Measurements from ENCODE around the gene RHOT1.
"Not testable (repeated sequence)": the region's sequence is repeated elsewhere in the genome, so short reads cannot be mapped to it uniquely, and the experiment has no call there.

The RHOT1 gene

DNA sequence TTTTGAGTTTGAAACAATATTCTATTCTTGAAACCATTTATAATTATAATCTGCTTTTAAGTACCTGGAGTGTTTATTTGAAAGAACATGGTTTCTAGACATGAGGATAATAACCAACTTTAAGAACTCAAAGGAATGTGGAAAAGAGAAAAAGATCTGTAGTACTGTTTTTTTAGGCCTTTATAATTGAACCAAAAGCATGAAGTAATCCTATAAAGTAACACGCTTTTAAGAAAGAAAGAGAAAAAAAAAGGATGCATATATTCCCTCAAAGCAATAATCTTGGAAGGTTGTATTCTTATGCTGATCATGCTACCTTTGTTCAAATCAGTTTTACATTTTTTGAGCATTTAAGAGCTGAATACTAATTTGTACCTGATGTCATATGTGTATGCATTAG, 69.4 kb downstream of the RHOT1 start:
- DNase-seq (ENCODE audit: extremely low spot score, insufficient read length, low read depth) (no peak), FAIRE-seq (no peak)

DNA sequence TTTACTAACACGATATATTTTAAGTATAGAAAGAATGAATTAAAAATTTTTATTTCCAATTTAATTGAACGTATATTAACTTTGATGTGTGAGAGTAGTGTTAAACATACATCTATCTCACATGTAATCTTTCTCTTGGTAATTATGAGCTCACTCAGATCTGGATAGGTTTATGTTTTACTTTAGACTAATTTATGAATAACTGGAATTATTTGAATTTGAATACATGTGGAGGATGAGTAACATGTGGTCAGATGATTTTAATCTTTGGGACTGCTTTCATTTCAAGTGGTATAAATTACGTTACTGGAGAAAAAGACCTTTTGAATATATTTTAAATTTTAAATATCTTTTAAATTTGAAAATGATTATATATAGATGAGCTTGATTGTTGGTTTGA, 73.4 kb downstream of the RHOT1 start:
- DNase-seq (ENCODE audit: extremely low spot score, insufficient read length, low read depth): no peak
- no peak for FAIRE-seq

DNA sequence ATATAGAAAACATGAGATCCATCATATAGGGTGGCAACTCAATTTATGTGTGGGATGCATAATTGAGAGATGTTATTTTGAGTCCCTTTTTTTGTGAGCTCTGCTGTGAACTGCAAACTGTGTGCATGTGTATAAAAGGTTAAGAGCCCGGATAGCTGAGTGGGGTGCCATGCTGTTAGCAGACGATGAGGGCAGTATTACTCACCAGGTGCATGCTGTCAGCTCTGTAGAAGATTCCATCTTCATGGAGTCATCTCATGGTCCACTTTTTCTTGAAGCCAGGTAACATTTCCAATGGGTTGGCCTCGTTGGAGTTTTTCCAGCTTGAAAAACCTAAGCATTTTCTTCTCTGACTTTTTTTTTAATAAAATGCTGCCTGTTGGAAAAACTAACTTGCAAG, 80.3 kb downstream of the RHOT1 start:
- no peak for DNase-seq (ENCODE audit: extremely low spot score, insufficient read length, low read depth)
- FAIRE-seq: no peak

DNA sequence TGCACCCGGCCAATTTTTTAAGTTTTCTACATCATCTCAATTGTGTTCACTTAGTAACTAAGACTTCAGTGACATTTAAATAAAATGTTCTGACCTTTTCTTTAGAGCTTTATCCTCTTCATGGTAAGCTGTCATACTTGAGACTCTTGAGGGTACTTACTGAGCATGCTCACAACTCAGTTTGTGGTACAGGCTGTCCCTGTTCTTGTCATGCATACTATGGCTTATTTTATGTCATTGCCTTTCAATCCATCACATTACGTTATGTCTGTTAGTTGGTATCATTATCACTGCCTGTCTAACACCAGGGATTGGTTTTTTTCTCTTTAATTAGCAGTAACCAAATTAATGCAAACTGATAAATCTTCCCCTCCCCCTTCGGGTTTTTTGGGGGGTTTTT, 81.4 kb downstream of the RHOT1 start:
- DNase-seq (ENCODE audit: extremely low spot score, insufficient read length, low read depth): no peak
- FAIRE-seq: no peak

DNA sequence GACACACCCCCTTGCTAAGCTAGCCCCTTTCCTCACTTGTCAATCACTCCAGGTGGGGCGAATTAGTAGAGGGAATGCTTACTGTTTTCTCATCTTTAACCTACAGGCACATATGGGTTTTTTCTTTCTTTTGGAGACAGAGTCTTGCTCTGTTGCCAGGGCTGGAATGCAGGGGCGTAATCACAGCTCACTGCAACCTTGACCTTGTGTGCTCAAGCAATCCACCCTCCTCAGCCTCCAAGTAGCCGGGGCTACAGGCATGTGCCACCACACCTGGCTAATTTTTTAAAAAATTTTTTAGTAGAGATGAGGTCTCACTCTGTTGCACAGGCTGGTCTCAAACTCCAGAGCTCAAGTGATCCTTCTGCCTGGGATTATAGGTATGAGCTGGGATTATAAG, 84.6 kb downstream of the RHOT1 start:
- FAIRE-seq (no peak), DNase-seq (ENCODE audit: extremely low spot score, insufficient read length, low read depth) (no peak)

DNA sequence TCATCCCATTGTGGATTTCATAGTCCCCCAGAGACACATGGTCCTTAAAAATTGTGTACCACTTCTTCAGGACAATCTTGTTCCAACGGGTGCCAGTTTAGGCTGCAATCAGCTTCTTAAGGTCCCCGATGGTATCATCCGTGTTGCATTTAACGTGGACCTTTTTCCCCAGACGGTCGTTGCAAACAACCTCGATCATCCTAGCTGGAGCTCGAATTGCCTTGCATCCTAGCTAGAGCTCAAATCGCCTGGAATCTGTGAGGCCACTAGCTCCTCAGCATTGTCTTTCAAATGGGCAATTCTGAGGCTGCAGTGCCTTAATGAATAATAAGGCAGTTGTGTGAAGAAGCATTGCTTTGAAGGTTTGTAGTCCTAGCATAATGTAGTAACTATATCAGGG, 85.6 kb downstream of the RHOT1 start:
- DNase-seq (ENCODE audit: extremely low spot score, insufficient read length, low read depth): no peak
- FAIRE-seq: no peak

DNA sequence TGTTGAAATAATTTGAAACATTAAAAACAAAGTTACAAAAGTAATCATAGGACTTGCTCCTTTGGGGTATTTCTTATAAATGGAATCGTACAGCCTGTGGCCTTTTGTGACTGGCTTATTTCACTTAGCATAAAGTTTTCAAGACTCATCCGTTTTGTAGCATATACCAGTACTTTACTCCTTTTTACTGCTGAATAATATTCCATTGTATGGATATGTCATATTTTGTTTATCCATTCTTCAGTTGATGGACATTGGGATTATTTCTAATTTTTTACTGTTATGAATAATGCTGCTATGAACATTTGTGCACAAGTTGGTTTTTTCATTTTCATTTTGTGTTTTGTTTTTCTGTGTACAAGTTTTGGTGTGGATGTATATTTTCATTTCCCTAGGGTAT, 93.3 kb downstream of the RHOT1 start:
- no peak for FAIRE-seq
- no peak for DNase-seq (ENCODE audit: extremely low spot score, insufficient read length, low read depth)

DNA sequence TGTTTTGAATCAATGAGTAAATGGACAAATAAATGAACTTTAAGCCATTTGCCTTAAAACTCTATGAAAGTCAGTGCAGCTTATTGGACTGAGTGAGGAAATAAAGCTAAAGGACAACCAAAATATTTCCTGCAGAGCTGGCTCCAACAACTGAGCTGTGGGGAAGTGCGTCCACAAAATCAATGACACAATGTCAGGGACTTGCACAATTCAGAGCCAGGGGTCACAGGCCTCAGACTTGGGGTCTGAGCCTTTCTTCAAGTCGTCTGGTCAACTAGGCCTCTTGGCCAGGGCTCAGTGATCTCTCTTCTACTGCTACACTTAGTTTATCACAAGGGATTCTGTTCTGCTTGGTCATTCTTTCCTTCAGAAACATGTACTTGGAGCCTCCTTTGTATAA, 97.2 kb downstream of the RHOT1 start:
- DNase-seq (ENCODE audit: extremely low spot score, insufficient read length, low read depth) (no peak), FAIRE-seq (no peak)

DNA sequence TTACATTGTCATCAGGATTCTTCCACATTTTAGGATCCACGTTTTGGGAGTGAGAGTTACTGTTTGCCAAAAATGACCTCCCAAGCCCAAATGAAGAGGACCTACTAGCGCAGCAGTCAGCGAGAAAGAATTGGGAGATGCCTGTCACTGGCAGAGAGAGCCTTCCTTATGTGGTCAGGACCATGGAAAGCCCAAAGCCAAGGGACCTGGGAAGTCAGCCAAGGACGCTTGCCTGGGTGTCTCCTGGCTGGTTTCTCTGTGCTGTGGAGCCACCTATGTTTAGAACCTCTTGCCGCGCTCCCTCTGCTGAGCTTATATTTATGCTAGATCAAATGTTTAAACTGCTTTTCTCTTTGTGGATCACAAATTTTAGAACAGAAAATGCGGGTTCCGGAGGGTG, 98.4 kb downstream of the RHOT1 start:
- FAIRE-seq (no peak), DNase-seq (ENCODE audit: extremely low spot score, insufficient read length, low read depth) (no peak)

DNA sequence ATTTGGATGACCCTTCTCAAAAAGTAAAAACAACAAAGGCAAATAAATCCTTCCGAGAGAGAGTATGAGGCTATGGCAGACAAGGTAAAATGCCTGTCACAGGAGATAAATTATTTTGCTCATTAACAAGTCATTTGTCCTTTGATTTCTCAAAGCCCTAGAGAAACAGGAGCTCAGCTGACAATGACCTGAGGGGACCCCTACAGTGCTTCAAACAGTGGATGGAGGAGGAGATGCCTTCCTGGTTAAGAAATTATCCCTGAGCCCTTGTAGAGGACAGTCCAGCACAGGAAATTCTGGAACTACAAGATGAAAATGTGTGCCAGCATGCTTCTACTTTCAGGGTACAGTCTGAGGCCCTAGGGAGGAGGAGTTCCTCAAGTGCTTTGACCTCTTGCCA, 99.3 kb downstream of the RHOT1 start:
- DNase-seq (ENCODE audit: extremely low spot score, insufficient read length, low read depth) (no peak), FAIRE-seq (no peak)

DNA sequence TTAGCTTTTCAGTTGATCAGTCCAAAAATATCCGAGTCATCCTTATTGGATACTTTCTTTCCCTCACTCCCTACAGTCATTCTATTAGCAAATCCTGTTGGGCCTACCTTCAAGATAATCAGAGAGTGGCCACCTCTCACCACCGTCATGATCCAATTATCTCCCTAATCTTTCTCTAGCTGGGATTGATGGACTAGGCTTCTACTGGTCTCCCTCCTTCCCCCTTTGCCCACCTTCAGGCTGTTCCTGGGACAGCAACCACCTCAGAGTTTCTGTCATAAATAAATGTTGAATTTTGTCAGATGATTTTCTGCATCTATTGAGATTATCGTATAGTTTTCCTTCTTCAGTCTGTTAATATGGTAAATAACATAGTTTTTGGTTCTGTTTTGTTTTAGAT, 107.2 kb downstream of the RHOT1 start:
- FAIRE-seq (no peak), DNase-seq (ENCODE audit: extremely low spot score, insufficient read length, low read depth) (no peak)

DNA sequence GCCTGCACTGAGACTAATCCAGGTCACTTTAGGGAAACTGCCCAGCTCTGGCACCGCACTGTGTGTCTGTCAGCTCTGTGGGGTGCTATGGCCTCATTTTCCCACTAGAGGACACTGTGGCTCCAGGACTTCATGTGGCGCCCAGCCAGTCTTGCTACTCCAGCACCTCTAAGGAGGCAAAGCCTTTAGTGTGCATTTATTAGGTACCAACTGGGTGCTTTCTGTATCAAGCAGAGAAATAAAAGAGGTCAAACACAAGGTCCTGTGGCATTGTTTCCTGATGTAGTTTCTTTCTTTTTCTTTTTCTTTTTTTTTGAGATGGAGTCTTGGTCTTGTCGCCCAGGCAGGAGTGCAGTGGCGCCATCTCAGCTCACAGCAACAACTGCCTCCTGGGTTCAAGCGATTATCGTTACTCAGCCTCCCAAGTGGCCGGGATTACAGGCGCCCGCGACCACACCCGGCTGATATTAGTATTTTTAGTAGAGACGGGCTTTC, 110.9 kb downstream of the RHOT1 start:
- FAIRE-seq: peak; percentile 81
- DNase-seq (ENCODE audit: extremely low spot score, insufficient read length, low read depth): peak; percentile 61

DNA sequence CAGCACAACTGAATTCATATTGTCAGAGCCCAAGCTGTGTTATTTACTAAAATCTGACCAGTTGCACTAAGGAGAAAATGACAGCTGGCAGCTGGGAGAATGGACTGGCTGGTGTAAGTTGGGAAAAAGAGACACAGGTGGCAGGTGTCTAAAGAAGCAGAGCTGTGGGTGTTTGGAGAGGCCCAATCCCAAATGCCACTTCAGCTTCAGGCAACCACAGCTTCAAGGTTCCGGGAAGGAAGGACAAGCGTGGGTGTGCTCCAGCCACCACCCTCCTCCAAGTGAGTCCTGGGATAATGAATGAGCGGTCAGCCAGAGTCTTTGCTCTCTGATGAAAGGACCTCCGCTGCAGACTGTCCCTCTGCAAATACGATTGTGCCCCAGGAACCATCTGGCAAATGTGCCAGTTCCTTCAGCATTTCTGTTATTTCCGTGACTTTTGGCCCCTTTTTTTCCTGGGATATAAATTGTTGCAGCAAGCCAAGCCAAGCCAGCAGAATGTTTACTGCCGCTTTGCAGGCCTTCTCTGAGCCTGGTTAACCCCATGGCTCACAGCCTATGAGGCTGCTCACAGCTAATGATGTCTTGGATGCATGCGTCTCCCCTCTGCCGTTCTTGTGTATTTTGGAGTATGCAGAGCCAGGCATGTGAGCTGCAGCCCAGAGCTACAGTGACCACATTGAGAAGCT, 113.9 kb downstream of the RHOT1 start:
- DNase-seq (ENCODE audit: extremely low spot score, insufficient read length, low read depth): no peak

DNA sequence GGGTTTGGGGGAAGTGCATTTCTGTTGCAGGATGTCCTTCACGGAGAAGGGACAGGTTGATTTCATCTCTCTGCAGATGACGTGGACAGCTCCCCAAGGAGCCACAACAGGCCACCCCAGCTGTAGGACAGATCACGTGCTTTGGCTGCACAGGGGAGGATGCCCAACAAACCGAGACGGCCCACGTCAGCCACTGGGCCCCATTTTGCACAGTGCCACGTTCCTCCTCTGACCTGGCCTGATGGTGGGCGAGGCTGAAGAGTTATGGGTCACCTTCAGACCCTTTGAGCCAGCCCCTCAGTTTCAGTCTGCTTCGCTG, 114.4 kb downstream of the RHOT1 start:
- no peak for DNase-seq (ENCODE audit: extremely low spot score, insufficient read length, low read depth)
- FAIRE-seq: no peak

More for the DNA sequence above, 113.9 kb downstream of the RHOT1 start:
- FAIRE-seq: no peak

DNA sequence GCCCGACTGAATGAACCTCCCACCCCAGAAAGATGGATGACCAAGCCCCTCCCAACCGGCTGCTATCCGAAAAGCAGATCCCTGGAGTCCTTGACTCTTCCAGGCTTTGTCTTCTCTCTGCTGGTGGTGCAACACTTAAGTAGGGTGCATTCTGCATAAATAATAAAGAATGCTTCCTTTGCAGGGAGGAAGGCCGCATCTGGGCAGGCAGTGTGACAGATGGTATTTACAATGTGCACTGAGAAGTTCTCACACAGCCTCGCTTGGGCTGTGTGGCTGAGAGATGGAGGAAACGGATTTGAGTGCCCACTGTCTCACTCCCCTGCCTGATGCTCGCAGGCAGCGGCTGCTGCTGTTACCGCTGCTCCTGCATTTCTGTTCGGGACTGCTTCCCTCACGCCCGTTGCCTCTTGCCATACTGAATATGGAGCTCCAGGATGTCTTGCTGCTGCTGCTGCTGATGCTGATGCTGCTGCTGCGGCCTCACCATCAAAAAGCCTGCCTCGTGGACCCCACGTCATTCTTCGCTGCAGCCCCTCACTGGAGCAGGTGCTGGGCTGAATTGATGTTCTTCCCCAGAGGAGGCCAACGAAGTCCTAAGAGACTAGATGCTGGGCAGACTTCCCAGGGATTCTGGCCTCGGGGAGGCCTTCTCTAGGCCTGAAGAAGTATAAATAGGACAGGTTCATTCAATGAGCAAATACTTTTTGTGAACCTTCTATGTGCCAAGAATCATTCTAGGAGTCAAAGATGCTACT, 116.3 kb downstream of the RHOT1 start:
- DNase-seq (ENCODE audit: extremely low spot score, insufficient read length, low read depth) (no peak), FAIRE-seq (no peak)

DNA sequence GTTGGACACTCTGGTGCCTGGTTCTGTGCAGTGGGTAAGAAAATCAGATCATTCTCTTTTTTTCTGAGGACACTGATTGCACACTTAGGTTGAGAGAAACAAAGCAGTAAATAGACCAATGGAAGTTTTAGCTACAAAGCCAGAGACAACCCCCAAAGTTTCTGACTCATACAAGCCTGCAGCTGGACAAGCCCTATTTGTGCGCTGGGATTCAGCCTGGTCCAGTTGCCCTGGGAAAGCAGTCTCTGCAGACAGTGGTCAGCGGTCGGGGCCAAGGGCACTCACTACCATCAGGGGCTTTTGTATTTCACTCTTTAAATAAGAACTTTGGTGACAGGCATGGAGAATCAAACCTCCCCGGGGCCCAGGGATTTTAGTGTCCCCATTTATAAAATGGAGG, 117.3 kb downstream of the RHOT1 start:
- FAIRE-seq (no peak), DNase-seq (ENCODE audit: extremely low spot score, insufficient read length, low read depth) (no peak)

DNA sequence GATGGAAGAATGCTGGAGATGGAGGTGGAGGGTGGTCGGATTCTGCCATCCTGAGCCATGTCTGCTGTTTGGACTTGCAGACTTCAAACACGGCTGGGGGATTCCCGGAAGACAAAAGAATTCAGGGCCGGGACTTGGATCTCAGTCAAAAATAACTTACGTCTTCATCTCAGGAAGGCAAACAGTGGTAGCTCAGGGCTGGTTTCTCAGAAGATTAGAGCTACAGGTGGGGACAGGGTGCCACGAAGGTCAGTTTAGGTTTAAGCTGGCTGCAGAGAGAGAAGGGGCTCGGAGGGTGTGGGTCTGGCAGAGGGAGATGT, 119.1 kb downstream of the RHOT1 start:
- FAIRE-seq (no peak), DNase-seq (ENCODE audit: extremely low spot score, insufficient read length, low read depth) (no peak)

DNA sequence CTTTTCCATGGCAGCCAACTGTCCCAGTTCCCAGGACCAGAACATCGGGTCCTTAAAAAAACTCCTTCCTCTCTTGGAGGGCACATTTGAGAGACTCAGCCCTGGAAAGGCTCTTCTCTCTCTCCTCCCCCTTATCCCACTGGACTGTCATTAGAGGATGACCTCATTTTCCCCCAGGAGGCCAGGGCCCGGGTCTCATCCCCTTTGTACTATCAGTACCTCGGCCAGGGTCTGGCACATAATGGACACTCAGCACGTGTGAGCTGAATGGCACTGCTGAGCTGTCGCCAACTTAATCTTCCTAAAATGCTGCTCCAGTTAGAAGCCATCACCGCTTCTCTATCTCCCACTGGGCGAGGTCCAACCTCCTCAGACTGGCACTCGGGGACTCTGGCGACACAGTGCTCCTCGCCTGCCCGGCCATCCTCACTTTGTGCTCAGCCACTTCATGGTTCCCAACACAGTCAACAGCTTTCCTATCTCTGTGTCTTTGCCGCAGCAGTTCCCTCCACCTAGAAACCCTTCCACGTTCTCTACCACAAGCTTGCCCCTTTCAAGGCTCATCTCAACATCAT, 119.7 kb downstream of the RHOT1 start:
- no peak for FAIRE-seq
- no peak for DNase-seq (ENCODE audit: extremely low spot score, insufficient read length, low read depth)

DNA sequence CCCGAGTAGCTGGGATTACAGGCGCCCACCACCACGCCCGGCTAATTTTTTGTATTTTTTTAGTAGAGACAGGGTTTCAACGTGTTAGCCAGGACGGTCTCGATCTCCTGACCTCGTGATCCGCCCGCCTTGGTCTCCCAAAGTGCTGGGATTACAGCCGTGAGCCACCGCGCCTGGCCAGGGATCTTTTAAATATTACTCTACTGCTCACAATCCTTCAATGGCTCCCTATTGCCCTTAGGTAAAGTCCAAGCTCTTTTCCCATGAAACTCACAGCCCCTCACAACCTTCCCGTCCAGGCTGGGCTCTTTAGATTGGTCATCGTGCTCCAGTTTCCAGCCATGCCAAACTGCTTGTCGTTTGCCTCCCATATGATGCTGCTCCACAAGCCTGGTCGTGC, 121.2 kb downstream of the RHOT1 start:
- not testable (repeated sequence) for DNase-seq (ENCODE audit: extremely low spot score, insufficient read length, low read depth); FAIRE-seq

DNA sequence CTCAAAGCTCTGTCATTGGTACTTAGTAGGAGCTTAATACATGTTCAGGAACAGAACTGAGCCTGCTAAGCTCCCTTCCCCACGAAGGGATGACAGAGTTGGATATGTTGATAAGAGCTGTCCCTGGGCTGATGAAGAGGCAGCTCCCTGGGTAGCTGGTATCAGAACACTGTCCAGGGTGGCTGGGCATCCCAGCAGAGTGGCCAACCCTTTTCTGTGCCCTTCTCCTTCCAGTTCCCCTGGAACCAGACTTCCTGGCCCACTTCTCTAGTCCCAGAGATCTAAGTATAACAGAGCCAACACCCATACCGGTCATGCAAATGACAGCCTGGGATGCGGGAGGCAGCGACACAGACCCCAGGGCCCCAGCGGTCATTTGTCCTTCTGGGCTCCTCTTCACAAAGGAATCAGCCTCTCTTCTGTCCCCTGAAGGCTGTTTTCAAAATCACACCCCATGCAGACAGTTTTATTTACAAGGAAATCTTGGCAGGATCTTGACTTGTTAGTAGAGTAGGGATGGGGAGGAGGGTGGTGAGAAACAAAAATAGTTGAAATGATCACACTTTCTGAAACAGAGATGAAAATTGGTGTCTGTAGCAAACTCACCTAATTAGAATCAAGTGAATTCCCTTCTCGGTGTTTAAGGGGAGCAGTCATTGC, 122.0 kb downstream of the RHOT1 start:
- no peak for DNase-seq (ENCODE audit: extremely low spot score, insufficient read length, low read depth)
- no peak for FAIRE-seq

DNA sequence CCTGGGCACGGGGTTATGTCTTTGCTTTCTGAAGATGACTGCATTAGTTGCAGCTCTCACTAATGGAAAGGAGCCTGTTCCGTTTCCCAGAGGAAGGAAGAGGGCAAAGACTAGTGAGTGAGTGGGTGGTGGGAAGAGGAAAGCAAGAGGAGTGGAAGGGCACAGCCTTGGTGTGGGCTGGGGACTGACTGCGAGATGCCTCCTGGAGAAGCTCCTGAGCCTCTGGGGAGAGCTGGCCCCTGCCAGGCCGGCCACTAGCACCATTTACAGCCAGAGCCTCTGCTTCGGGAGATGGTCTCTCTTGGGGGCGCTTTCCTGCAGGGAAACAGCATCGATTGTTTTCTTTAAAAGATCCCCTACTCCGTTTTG, 122.5 kb downstream of the RHOT1 start:
- FAIRE-seq: no peak
- no peak for DNase-seq (ENCODE audit: extremely low spot score, insufficient read length, low read depth)
